GM18505 (cell line): ENCODE measurements around the gene CD1E.

Experiments
- ATAC-seq: cut with Tn5 transposase; IDR thresholded peaks from one replicate; pipeline ENCODE4 v1.9.1; 2021; ENCODE audit not compliant: unreplicated experiment
- POLR2A ChIP-seq: IDR thresholded peaks from 4 replicates; pipeline ENCODE4 v1.6.1; 2011; ENCODE audit warnings: borderline replicate concordance; ENCODE audit not compliant: insufficient read depth, insufficient read length; ENCODE audit errors: extremely low read depth

Gene CD1E

GRCh38 chr1:158353303-158354075 is at the start of gene CD1E:
Gene CD1E, plus strand, starts transcription at chr1:158353894. Its CDS starts 95 bp downstream, at chr1:158353989.
- no peak for TF ChIP-seq POLR2A
- ATAC-seq = no peak

GRCh38 chr1:158310623-158311022 is 43.1 kb upstream of the CD1E start:
- ATAC-seq = no peak
- TF ChIP-seq POLR2A = no peak

- no peak for TF ChIP-seq POLR2A
- no peak for ATAC-seq
These were observed 42.6 kb upstream of the CD1E start for GRCh38 chr1:158311066-158311465.

- no peak for ATAC-seq
- no peak for TF ChIP-seq POLR2A
These were observed 29.8 kb upstream of the CD1E start for GRCh38 chr1:158323866-158324265.

- no peak for ATAC-seq
- TF ChIP-seq POLR2A = no peak
These were observed 29.3 kb upstream of the CD1E start for GRCh38 chr1:158324395-158324794.

- no peak for TF ChIP-seq POLR2A
- no peak for ATAC-seq
These were observed 26.2 kb upstream of the CD1E start for GRCh38 chr1:158327481-158327880.

- TF ChIP-seq POLR2A = no peak
- no peak for ATAC-seq
These were observed 25.3 kb upstream of the CD1E start for GRCh38 chr1:158328426-158328825.

- TF ChIP-seq POLR2A = no peak
- ATAC-seq = no peak
These were observed 24.4 kb upstream of the CD1E start for GRCh38 chr1:158329300-158329699.

GRCh38 chr1:158329733-158330132 is 24.0 kb upstream of the CD1E start:
- TF ChIP-seq POLR2A = no peak

GRCh38 chr1:158330391-158331105 is 23.1 kb upstream of the CD1E start:
- ATAC-seq = no peak
- no peak for TF ChIP-seq POLR2A

More at GRCh38 chr1:158329733-158330132, 24.0 kb upstream of the CD1E start:
- no peak for ATAC-seq

GRCh38 chr1:158331106-158331425 is 22.6 kb upstream of the CD1E start:
- no peak for ATAC-seq
- TF ChIP-seq POLR2A = no peak

- no peak for ATAC-seq
- TF ChIP-seq POLR2A = no peak
These were observed 22.1 kb upstream of the CD1E start, which contains the start of gene CD1B for GRCh38 chr1:158331481-158332150. Gene CD1B, minus strand, starts transcription at chr1:158331531. Its CDS starts 108 bp downstream, at chr1:158331423.

- ATAC-seq = no peak
- no peak for TF ChIP-seq POLR2A
These were observed 20.1 kb upstream of the CD1E start for GRCh38 chr1:158333405-158334155.

GRCh38 chr1:158334526-158335212 is 19.0 kb upstream of the CD1E start:
- ATAC-seq = no peak

More at GRCh38 chr1:158334526-158335212, 19.0 kb upstream of the CD1E start:
- TF ChIP-seq POLR2A = no peak
